Measurements from ENCODE around the gene SYNGR2. TPM values are rescaled to one million over a fixed set of nuclear protein-coding genes. Genes with fewer than 3 reads are reported as not detected.
"Not testable (repeated sequence)": the region's sequence is repeated elsewhere in the genome, so short reads cannot be mapped to it uniquely, and the experiment has no call there.

SYNGR2 gene
- total RNA-seq, 1 donor from 2014 or later: 19.3 TPM

GRCh38 chr17:78138204-78139060 lies 29.9 kb upstream of the SYNGR2 start:
- Mint-ChIP-seq H3K27ac (ENCODE audit: unreplicated experiment) (no peak overlapping the region), H3K9me3 (peaks cover 3% of the 10 kb centered on the region), H3K27me3 (ENCODE audit: low read depth) (peaks cover 10% of the 10 kb centered on the region), H3K36me3 (ENCODE audit: low read depth) (no peaks in the 10 kb centered on the region), H3K4me3 (no peak overlapping the region), H3K4me1 (peaks cover 6% of the 10 kb centered on the region)
- no peak for DNase-seq (ENCODE audit: low read depth, low spot score)
- TF ChIP-seq CTCF (conservative IDR thresholded peaks at IDR 0.05): no peak

DNA sequence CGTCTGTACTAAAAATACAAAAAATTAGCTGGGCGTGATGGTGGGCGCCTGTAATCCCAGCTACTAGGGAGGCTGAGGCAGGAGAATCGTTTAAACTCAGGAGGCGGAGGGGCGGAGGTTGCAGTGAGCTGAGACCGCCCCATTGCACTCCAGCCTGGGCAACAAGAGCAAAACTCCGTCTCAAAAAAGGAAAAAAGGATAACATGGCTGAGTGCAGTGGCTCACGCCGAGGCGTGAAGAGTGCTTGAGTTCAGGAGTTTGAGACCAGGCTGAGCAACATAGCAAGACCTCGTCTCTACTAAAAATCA lies 28.6 kb upstream of the SYNGR2 start:
- peak overlapping the region; percentile 27 for H3K27ac Mint-ChIP-seq (ENCODE audit: unreplicated experiment)
- not testable (repeated sequence) for H3K9me3 Mint-ChIP-seq; H3K36me3 Mint-ChIP-seq (ENCODE audit: low read depth); H3K4me1 Mint-ChIP-seq; H3K27me3 Mint-ChIP-seq (ENCODE audit: low read depth); DNase-seq (ENCODE audit: low read depth, low spot score); H3K4me3 Mint-ChIP-seq

DNA sequence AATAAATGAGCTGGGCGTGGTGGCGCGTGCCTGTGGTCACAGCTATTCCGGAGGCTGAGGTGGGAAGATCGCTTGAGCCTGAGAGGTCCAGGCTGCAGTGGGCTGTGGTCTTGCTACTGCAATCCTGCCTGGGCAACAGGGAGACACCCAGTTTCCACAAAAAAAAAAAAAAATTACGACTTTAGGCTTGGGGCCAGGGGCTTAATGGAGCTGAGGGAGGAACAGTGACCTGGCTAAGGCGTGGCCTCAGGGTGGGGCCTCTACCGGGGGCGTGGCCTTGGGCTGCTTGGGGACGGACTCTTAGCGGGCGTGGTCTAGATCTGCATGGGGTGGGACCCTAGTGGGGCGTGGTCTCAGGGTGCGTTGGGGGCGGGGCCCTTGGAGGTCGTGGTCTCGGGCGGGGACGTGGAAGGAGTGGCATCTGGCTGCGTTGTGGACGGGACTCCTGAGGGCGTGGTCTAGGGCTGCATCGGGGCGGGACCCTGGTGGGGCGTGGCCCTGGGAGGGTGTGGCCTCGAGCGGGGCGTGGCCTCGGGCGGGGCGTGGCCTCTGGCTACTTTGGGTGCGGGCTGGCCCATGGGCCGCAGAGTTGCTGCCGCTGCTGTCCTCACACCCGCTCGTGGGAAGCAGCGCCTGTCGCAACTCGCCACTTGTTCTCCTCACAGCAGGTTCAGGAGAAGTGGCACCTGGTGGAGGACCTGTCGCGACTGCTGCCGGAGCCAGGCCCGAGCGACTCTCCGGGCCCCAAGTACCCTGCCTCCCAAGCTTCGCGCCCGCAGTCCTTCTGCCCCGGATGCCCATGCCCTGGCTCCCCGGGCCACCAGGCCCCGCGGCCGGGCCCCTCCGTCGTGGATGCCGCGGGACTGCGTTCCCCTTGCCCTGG lies 28.0 kb upstream of the SYNGR2 start:
- Mint-ChIP-seq H3K9me3 (peaks cover 3% of the 10 kb centered on the region), H3K27ac (ENCODE audit: unreplicated experiment) (peak overlapping the region; percentile 27), H3K4me3 (peak overlapping the region; percentile 45)

GRCh38 chr17:78141437-78142118 lies 26.8 kb upstream of the SYNGR2 start:
- DNase-seq (ENCODE audit: low read depth, low spot score): no peak
- H3K4me1 Mint-ChIP-seq: peaks cover 6% of the 10 kb centered on the region
- no peak overlapping the region for H3K27ac Mint-ChIP-seq (ENCODE audit: unreplicated experiment)

More for the DNA sequence above, 28.0 kb upstream of the SYNGR2 start:
- no peaks in the 10 kb centered on the region for H3K36me3 Mint-ChIP-seq (ENCODE audit: low read depth)
- no peak for TF ChIP-seq CTCF (conservative IDR thresholded peaks at IDR 0.05)
- H3K27me3 Mint-ChIP-seq (ENCODE audit: low read depth): peaks cover 5% of the 10 kb centered on the region
- peaks cover 6% of the 10 kb centered on the region for H3K4me1 Mint-ChIP-seq
- peak; percentile 73 for DNase-seq (ENCODE audit: low read depth, low spot score)

DNA sequence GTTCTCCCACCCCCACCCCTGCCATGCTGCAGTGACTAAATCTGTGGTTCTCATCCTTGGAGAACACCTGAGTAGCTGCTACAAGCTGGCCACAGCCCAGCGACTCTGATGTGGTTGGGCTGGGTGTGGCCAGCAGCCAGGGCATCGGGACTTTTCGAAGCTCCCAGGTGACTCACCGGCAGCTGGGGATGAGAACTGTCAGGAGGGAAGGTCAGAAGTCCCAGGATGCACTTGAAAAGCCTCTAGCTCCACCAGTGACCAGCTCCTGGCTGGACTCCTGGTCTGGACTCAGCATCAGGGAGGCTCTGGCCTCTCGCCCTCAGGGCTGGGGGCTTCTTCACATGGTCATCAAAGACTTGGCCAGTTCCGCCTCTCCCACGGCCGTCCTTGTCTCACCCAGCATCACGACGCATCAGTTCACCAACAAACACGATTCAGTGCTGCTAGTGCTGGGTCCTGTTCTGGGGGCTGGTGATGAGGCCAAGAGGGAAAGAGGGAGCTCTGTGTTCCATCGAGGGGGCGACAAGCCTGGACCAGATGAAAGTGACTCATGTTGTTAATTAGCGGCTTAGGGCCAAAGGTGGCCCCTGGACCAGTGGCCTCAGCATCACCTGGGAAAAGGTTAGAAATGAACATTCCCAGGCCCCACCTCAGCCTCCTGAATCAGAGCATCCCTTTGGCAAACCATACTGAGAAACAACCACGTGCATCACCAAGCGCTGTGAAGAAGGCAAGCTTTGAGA lies 26.1 kb upstream of the SYNGR2 start:
- H3K4me1 Mint-ChIP-seq: peaks cover 6% of the 10 kb centered on the region
- TF ChIP-seq CTCF (conservative IDR thresholded peaks at IDR 0.05): no peak

More at GRCh38 chr17:78141437-78142118, 26.8 kb upstream of the SYNGR2 start:
- H3K4me3 Mint-ChIP-seq: no peak overlapping the region
- TF ChIP-seq CTCF (conservative IDR thresholded peaks at IDR 0.05): no peak
- H3K9me3 Mint-ChIP-seq: peaks cover 3% of the 10 kb centered on the region
- no peaks in the 10 kb centered on the region for H3K36me3 Mint-ChIP-seq (ENCODE audit: low read depth)
- peaks cover 3% of the 10 kb centered on the region for H3K27me3 Mint-ChIP-seq (ENCODE audit: low read depth)

More for the DNA sequence above, 26.1 kb upstream of the SYNGR2 start:
- H3K27me3 Mint-ChIP-seq (ENCODE audit: low read depth): peaks cover 3% of the 10 kb centered on the region
- H3K9me3 Mint-ChIP-seq: peaks cover 3% of the 10 kb centered on the region
- H3K4me3 Mint-ChIP-seq: no peak overlapping the region
- no peak for DNase-seq (ENCODE audit: low read depth, low spot score)
- H3K36me3 Mint-ChIP-seq (ENCODE audit: low read depth): no peaks in the 10 kb centered on the region
- H3K27ac Mint-ChIP-seq (ENCODE audit: unreplicated experiment): no peak overlapping the region

All from neural crest cell (in vitro differentiated cells).